Measurements from ENCODE around the gene ZDHHC14.

GRCh38 chr6:157533048-157533871 lies 152.3 kb downstream of the ZDHHC14 start:
- TF ChIP-seq CTCF (conservative IDR thresholded peaks at IDR 0.05; ENCODE audit: low read depth, low read length): no peak
- no peak for TF ChIP-seq EZH2phosphoT487 (IDR thresholded peaks at IDR 0.05; ENCODE audit: borderline replicate concordance, low read length)
- no peak for TF ChIP-seq EZH2 (IDR thresholded peaks at IDR 0.05; ENCODE audit: low read length, unreplicated experiment)

Measured in PC-3 (cell line).